H1 (cell line): ENCODE measurements around the gene NMNAT3. TPM values are rescaled to one million over a fixed set of nuclear protein-coding genes. Genes with fewer than 3 reads are reported as not detected.

Experiments
- CTCF ChIA-PET: fragments of 300-600 bp; sonication (Branson Sonifier 250); formaldehyde crosslinking; loops from one replicate; lab custom pipeline; 2021; ENCODE audit not compliant: partially characterized antibody; lab: Charles Lee
- POLR2A ChIA-PET: fragments of 300-600 bp; sonication (Branson Sonifier 250); formaldehyde crosslinking; loops from one replicate; lab custom pipeline; 2021; ENCODE audit warnings: inconsistent platforms; ENCODE audit not compliant: partially characterized antibody; lab: Charles Lee
- DNase-seq, 2 experiments: peaks; one replicate each; pipeline versions ENCODE4 v3.0.0 to v3.0.0-alpha.2; 2010 to 2022; ENCODE audit warnings: low spot score in 2 of 2, low read depth in 1 of 2, mixed read lengths in 1 of 2
- FAIRE-seq: peaks from 2 replicates; lab custom pipeline; 2011; peaks lifted over from hg19 to GRCh38; lab: Jason Lieb, UNC
- H2AFZ ChIP-seq: 2 replicates; pipeline ENCODE4 v1.8.1; 2012; ENCODE audit warnings: low read length, inconsistent platforms
- H2AK5ac ChIP-seq: 2 replicates; pipeline ENCODE4 v1.6.1; 2013; ENCODE audit warnings: low read depth, low read length
- H2BK120ac ChIP-seq: replicated peaks from 2 replicates; pipeline ENCODE3; 2013; ENCODE audit warnings: low read depth, low read length, inconsistent platforms
- H2BK12ac ChIP-seq: 2 replicates; pipeline ENCODE4 v1.6.1; 2013; ENCODE audit warnings: low read depth, low read length
- H2BK15ac ChIP-seq: 2 replicates; pipeline ENCODE4 v1.6.1; 2013; ENCODE audit warnings: low read length
- H2BK20ac ChIP-seq: 2 replicates; pipeline ENCODE4 v1.6.1; 2013; ENCODE audit warnings: low read length
- H2BK5ac ChIP-seq: 2 replicates; pipeline ENCODE4 v1.6.1; 2013; ENCODE audit warnings: low read depth, low read length
- H3K14ac ChIP-seq: 2 replicates; pipeline ENCODE4 v1.6.1; 2013; ENCODE audit warnings: inconsistent platforms; ENCODE audit not compliant: insufficient read length
- H3K18ac ChIP-seq: 2 replicates; pipeline ENCODE4 v1.6.1; 2013; ENCODE audit warnings: low read length; ENCODE audit errors: extremely low read depth
- H3K23ac ChIP-seq: 2 replicates; pipeline ENCODE4 v1.6.1; 2013; ENCODE audit warnings: inconsistent platforms; ENCODE audit not compliant: insufficient read length
- H3K23me2 ChIP-seq: 2 replicates; pipeline ENCODE4 v1.6.1; 2013; ENCODE audit warnings: low read depth, low read length
- H3K27ac ChIP-seq: 2 replicates; pipeline ENCODE4 v1.6.1; 2011; ENCODE audit warnings: low read depth, low read length, inconsistent platforms
- H3K27me3 ChIP-seq, 4 experiments: replicated peaks in 1 of 4; 1 replicate in 1 of 4; 2 replicates in 3 of 4; pipeline versions ENCODE4 v1.6.1 to v1.8.1; 2011 to 2013; ENCODE audit warnings: low read length in 3 of 4, mild to moderate bottlenecking in 3 of 4, inconsistent platforms in 2 of 4, mixed read lengths in 2 of 4, moderate library complexity in 1 of 4; ENCODE audit not compliant: control insufficient read depth in 3 of 4, insufficient read depth in 3 of 4; ENCODE audit errors: extremely low read depth in 1 of 4
- H3K36me3 ChIP-seq, 4 experiments: 2 replicates each; pipeline versions ENCODE4 v1.6.1 to v1.8.1; 2011 to 2013; ENCODE audit warnings: mild to moderate bottlenecking in 4 of 4, low read length in 3 of 4, moderate library complexity in 2 of 4, control low read depth in 1 of 4, inconsistent platforms in 1 of 4; ENCODE audit not compliant: insufficient read depth in 4 of 4, control insufficient read depth in 2 of 4
- H3K4ac ChIP-seq: replicated peaks from 2 replicates; pipeline ENCODE3; 2013; ENCODE audit warnings: low read length, low read depth, mixed read lengths, inconsistent platforms; ENCODE audit not compliant: insufficient read length
- H3K4me1 ChIP-seq, 4 experiments: replicated peaks in 1 of 4; 1 replicate in 1 of 4; 2 replicates in 3 of 4; pipeline versions ENCODE4 v1.6.1 to v1.8.1; 2011 to 2013; ENCODE audit warnings: low read length in 3 of 4, inconsistent platforms in 2 of 4, mixed read lengths in 1 of 4; ENCODE audit not compliant: insufficient read depth in 4 of 4, control insufficient read depth in 3 of 4
- H3K4me2 ChIP-seq, 2 experiments: 2 replicates each; pipeline versions ENCODE4 v1.6.1 to v1.8.1; 2011 to 2013; ENCODE audit warnings: low read depth in 2 of 2, low read length in 2 of 2, control low read depth in 1 of 2, inconsistent platforms in 1 of 2, mild to moderate bottlenecking in 1 of 2; ENCODE audit not compliant: insufficient read depth in 1 of 2
- H3K4me3 ChIP-seq, 4 experiments: fragments of 200-600, 300-600 bp in 1 of 4; sonication (generic), shearing (Covaris generic), sonication (Bioruptor Twin) in 1 of 4; 2 replicates each; pipeline versions ENCODE4 v1.5.1 to v1.8.1; 2011 to 2016; ENCODE audit warnings: low read length in 4 of 4, low read depth in 3 of 4, control low read depth in 2 of 4, inconsistent platforms in 2 of 4, mild to moderate bottlenecking in 2 of 4, mixed read lengths in 1 of 4, moderate library complexity in 1 of 4; ENCODE audit not compliant: insufficient read depth in 2 of 4; ENCODE audit errors: extremely low read depth in 1 of 4
- H3K56ac ChIP-seq: replicated peaks from 2 replicates; pipeline ENCODE3; 2013; ENCODE audit warnings: low read depth, mild to moderate bottlenecking, mixed read lengths, low read length, inconsistent platforms; ENCODE audit not compliant: insufficient read length
- H3K79me1 ChIP-seq: 2 replicates; pipeline ENCODE4 v1.6.1; 2013; ENCODE audit warnings: low read depth, low read length, control low read depth
- H3K79me2 ChIP-seq, 2 experiments: 2 replicates each; pipeline versions ENCODE4 v1.6.1 to v1.8.1; 2012 to 2013; ENCODE audit warnings: low read length in 2 of 2, mild to moderate bottlenecking in 2 of 2, inconsistent platforms in 1 of 2; ENCODE audit not compliant: insufficient read depth in 2 of 2, control insufficient read depth in 1 of 2
- H3K9ac ChIP-seq, 4 experiments: replicated peaks in 1 of 4; 1 replicate in 1 of 4; 2 replicates in 3 of 4; pipeline versions ENCODE4 v1.6.1 to v1.8.1; 2011 to 2013; ENCODE audit warnings: low read depth in 3 of 4, low read length in 3 of 4, control low read depth in 2 of 4, mild to moderate bottlenecking in 2 of 4, moderate library complexity in 2 of 4, inconsistent platforms in 1 of 4; ENCODE audit errors: extremely low read depth in 1 of 4
- H3K9me3 ChIP-seq, 2 experiments: 2 replicates each; pipeline versions ENCODE4 v1.6.1 to v1.8.1; 2012 to 2013; ENCODE audit warnings: mild to moderate bottlenecking in 2 of 2, moderate library complexity in 2 of 2, control low read depth in 1 of 2, inconsistent platforms in 1 of 2, low read depth in 1 of 2, low read length in 1 of 2, mixed read lengths in 1 of 2; ENCODE audit not compliant: insufficient read depth in 2 of 2
- H4K20me1 ChIP-seq, 2 experiments: replicated peaks in 1 of 2; 2 replicates each; pipeline versions ENCODE3 to v1.8.1; 2011 to 2013; ENCODE audit warnings: inconsistent platforms in 2 of 2, low read length in 2 of 2, mild to moderate bottlenecking in 1 of 2; ENCODE audit not compliant: insufficient read depth in 2 of 2, control insufficient read depth in 1 of 2
- H4K5ac ChIP-seq: 2 replicates; pipeline ENCODE4 v1.6.1; 2013; ENCODE audit warnings: low read length, low read depth, mixed read lengths, inconsistent platforms; ENCODE audit not compliant: insufficient read length
- H4K8ac ChIP-seq: 2 replicates; pipeline ENCODE4 v1.8.0; 2013; ENCODE audit warnings: mild to moderate bottlenecking, moderate library complexity, low read length, inconsistent platforms; ENCODE audit not compliant: insufficient read depth; ENCODE audit errors: extremely low read depth
- H4K91ac ChIP-seq: replicated peaks from 2 replicates; pipeline ENCODE3; 2013; ENCODE audit warnings: low read length, mixed read lengths, inconsistent platforms; ENCODE audit not compliant: insufficient read length
- BACH1 ChIP-seq: IDR thresholded peaks from 2 replicates; pipeline ENCODE4 v1.6.1; 2012; ENCODE audit warnings: low read length, improper control_type of control experiment
- BCL11A ChIP-seq, 2 experiments: IDR thresholded peaks; one replicate each; pipeline ENCODE4 v1.6.1; 2011; ENCODE audit warnings: low read depth in 2 of 2, low read length in 2 of 2, mild to moderate bottlenecking in 2 of 2
- CBX5 ChIP-seq: fragments of 300-800, 300-1000 bp; sonication (generic); IDR thresholded peaks from 2 replicates; pipeline ENCODE4 v1.7.1; 2016; ENCODE audit warnings: antibody characterized with exemption, low read length, low read depth
- CEBPB ChIP-seq: IDR thresholded peaks from 2 replicates; pipeline ENCODE4 v1.6.1; 2012; ENCODE audit warnings: low read depth, low read length
- CHD1 ChIP-seq: IDR thresholded peaks from 2 replicates; pipeline ENCODE4 v1.6.1; 2012; ENCODE audit warnings: low read depth, low read length, improper control_type of control experiment
- FOSL1 ChIP-seq: IDR thresholded peaks from 2 replicates; pipeline ENCODE4 v1.6.1; 2011; ENCODE audit warnings: mild to moderate bottlenecking, low read depth, low read length, moderate library complexity; ENCODE audit not compliant: insufficient read depth
- JUN ChIP-seq: IDR thresholded peaks from 2 replicates; pipeline ENCODE4 v1.6.1; 2011; ENCODE audit warnings: low read depth, mild to moderate bottlenecking, improper control_type of control experiment, low read length
- KDM5A ChIP-seq: fragments of 200-600 bp; IDR thresholded peaks from 2 replicates; pipeline ENCODE4 v1.7.1; 2012; ENCODE audit warnings: mild to moderate bottlenecking, low read length, inconsistent platforms, mixed read lengths
- SAP30 ChIP-seq: fragments of 300-600 bp; sonication (generic); IDR thresholded peaks from 2 replicates; pipeline ENCODE4 v1.7.1; 2012; ENCODE audit warnings: low read length, moderate library complexity, mild to moderate bottlenecking, inconsistent platforms; ENCODE audit not compliant: insufficient read depth, insufficient replicate concordance
- SIX5 ChIP-seq: IDR thresholded peaks from 2 replicates; pipeline ENCODE4 v1.6.1; 2011; ENCODE audit warnings: mild to moderate bottlenecking, low read depth, low read length
- SP2 ChIP-seq: IDR thresholded peaks from 2 replicates; pipeline ENCODE4 v1.6.1; 2012; ENCODE audit warnings: mild to moderate bottlenecking, low read length, inconsistent platforms
- TAF1 ChIP-seq: IDR thresholded peaks from 2 replicates; pipeline ENCODE4 v1.6.1; 2011; ENCODE audit warnings: mild to moderate bottlenecking, low read depth, low read length
- TEAD4 ChIP-seq: IDR thresholded peaks from 2 replicates; pipeline ENCODE4 v1.6.1; 2012; ENCODE audit warnings: low read depth, low read length, inconsistent platforms, mixed read lengths
- USF2 ChIP-seq: IDR thresholded peaks from 2 replicates; pipeline ENCODE4 v1.6.1; 2011; ENCODE audit warnings: low read length, improper control_type of control experiment
- WGBS, 2 experiments: shearing (Covaris generic) in 1 of 2; methylation state at CpG; one replicate each; pipeline versions ENCODE4 v1.1.6 to v1.1.7; 2013 to 2015; ENCODE audit warnings: low lambda C conversion rate in 2 of 2, mixed read lengths in 2 of 2, inconsistent platforms in 1 of 2, low coverage in 1 of 2, missing lambda C conversion rate in 1 of 2; ENCODE audit not compliant: insufficient replicate concordance in 2 of 2, insufficient coverage in 1 of 2, insufficient read length in 1 of 2; ENCODE audit errors: extremely low coverage in 1 of 2, missing lambda C conversion rate in 1 of 2; 5-methylcytosine and 5-hydroxymethylcytosine counted together
- polyA plus RNA-seq, 7 experiments: library from polyadenylated mRNA; depleted of rRNA in 3 of 7; stranded (reverse) in 5 of 7; unstranded in 2 of 7; fragments of >200 nt in 5 of 7; fragments of 200-250 nt in 2 of 7; gene quantifications; 1 replicate in 5 of 7; 2 replicates in 1 of 7; 4 replicates in 1 of 7; pipeline versions ENCODE4 v1.2.1 to v1.2.3, GENCODE V29; 2011 to 2013; ENCODE audit warnings: missing spikeins in 2 of 7, mixed read lengths in 2 of 7
- total RNA-seq: library from RNA; stranded (reverse); fragmentation: NEBNext Ultra II Directional; extraction: Animal tissue kit (Norgen Biotek cat#: 25700); gene quantifications from 2 replicates; pipeline ENCODE4 v1.2.1, GENCODE V29; 2021

Gene NMNAT3
- total and polyA plus RNA-seq, 2 of the 8 experiments (the other 6 are each of a cell fraction or from before 2014, with no cell fraction given): 4.2 to 4.3 TPM

GRCh38 chr3:139571711-139572110, 106.1 kb downstream of the NMNAT3 start:
- no peak overlapping the region for H3K4me2 ChIP-seq
- H2BK120ac ChIP-seq: no peak overlapping the region
- H3K4me1 ChIP-seq: no peaks in the 10 kb centered on the region
- H4K20me1 ChIP-seq: no peaks in the 10 kb centered on the region
- peaks cover 5 to 16% of the 10 kb centered on the region in 2 experiments; a peak in 3 of 4 replicates for H3K9me3 ChIP-seq
- H3K56ac ChIP-seq: no peak overlapping the region
- no peaks in the 10 kb centered on the region for H3K79me2 ChIP-seq
- H3K4me3 ChIP-seq: no peak overlapping the region
- H3K9ac ChIP-seq: no peak overlapping the region
- no peak overlapping the region for H3K18ac ChIP-seq
- no peaks in the 10 kb centered on the region for H3K79me1 ChIP-seq
- H2AK5ac ChIP-seq: no peak overlapping the region
- 82% methylated on average over 1 of the region's 1 CpG; no CpG with 5 or more reads in 1 of the 2 experiments for WGBS, 2 experiments
- H3K14ac ChIP-seq: no peak overlapping the region
- no peak overlapping the region for H2BK20ac ChIP-seq
- no peak overlapping the region for H4K91ac ChIP-seq
- H2BK5ac ChIP-seq: no peak overlapping the region
- H3K23ac ChIP-seq: no peak overlapping the region
- no peak overlapping the region for H2AFZ ChIP-seq
- no peaks in the 10 kb centered on the region for H3K23me2 ChIP-seq
- CTCF ChIA-PET: interaction anchor here (1.3 kb wide), 1 partner anchor 9 kb away, joined by 5 read pairs; no protein-coding TSS in a partner anchor
- FAIRE-seq (no peak), DNase-seq (no peak)
- no peak overlapping the region for H4K5ac ChIP-seq
- H4K8ac ChIP-seq: no peak overlapping the region
- no peak overlapping the region for H3K4ac ChIP-seq
- no peaks in the 10 kb centered on the region for H3K27me3 ChIP-seq
- no peak overlapping the region for H2BK15ac ChIP-seq
- H3K27ac ChIP-seq: no peak overlapping the region
- no peak overlapping the region for H2BK12ac ChIP-seq
- POLR2A ChIA-PET: no interaction called here
- H3K36me3 ChIP-seq: peaks cover 0 to 3% (median 0%) of the 10 kb centered on the region in 4 experiments; a peak in 1 of 8 replicates
- TF ChIP-seq BCL11A (IDR thresholded peaks at IDR 0.05; ENCODE audit: low read depth in 2 of 2, low read length in 2 of 2): no peak
- no peak for TF ChIP-seq BACH1
- TF ChIP-seq USF2: no peak
- no peak for TF ChIP-seq SP2
- TF ChIP-seq CHD1: no peak
- no peak for TF ChIP-seq KDM5A
- TF ChIP-seq CEBPB: no peak
- TF ChIP-seq SIX5: no peak
- TF ChIP-seq TEAD4: no peak
- TF ChIP-seq FOSL1: no peak
- TF ChIP-seq CBX5: no peak
- no peak for TF ChIP-seq SAP30
- TF ChIP-seq TAF1: no peak
- TF ChIP-seq JUN: no peak
